Superior temporal gyrus (tissue), 1 donor: ENCODE results near the gene CDC42EP5.

ENCODE experiments used
- DNase-seq: peaks from one replicate; pipeline ENCODE4 v3.0.0-alpha.2; 2016; ENCODE audit errors: extremely low spot score

The CDC42EP5 gene

DNA sequence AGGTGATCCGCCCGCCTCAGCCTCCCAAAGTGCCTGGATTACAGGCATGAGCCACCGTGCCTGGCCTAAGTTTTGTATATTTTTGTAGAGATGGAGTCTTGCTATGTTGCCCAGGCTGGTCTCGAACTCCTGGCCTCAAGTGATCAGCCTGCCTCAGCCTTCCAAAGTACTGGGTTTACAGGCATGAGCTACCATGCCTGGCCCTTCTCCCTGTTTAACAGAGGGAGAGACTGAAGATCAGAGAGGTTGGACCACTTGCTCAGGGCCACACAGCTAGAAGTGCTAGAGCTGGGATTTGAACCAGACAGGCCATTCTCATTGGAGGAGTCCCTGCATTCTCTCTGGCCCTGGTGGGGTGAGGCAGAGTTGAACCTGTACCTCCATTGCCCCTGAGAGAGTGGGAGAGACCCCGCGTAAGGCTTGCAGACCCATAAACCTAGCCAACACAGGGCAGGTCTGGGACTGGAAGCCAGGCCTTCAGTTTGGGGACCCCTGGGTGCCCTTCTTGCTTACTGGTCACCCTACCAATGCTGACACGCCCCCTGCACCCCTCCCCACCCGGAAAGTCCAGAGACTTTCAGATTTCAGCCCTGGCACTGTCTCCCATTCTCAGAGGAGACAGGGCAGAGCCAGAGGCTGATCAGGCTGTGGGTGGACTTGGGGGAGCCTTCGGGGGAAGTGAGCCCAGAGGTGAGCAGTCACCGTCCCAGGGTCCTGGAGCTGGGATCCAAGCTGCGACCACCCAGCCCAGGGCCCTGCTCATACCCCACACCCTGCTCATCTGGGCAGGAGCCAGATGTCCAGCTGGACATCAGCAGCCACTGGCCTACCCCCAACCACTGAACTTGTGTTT lies 44.5 kb downstream of the CDC42EP5 start:
- DNase-seq: no peak

DNA sequence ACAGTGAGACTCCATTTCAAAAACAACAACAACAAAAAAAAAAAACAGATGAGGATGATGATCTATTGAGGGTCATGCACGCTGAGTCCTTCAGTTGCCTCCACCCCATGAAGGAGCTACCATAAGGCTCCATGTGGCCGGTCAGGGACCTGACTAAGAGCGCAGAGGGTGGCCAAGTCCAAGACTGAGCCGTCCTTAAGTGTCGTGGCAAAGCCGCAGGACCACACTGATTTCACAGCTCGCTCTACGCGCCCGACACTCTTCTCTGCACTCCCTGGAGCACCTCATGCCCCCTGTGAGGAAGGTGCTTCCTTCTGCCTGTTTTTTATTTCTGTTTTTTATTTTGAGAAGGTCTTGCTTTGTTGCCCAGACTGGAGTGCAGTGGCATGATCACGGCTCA lies 45.5 kb downstream of the CDC42EP5 start:
- DNase-seq: no peak

- no peak for DNase-seq
These were observed 46.7 kb downstream of the CDC42EP5 start for GRCh38 chr19:54426291-54426931.

- no peak for DNase-seq
These were observed 47.7 kb downstream of the CDC42EP5 start for GRCh38 chr19:54425382-54425723.

DNA sequence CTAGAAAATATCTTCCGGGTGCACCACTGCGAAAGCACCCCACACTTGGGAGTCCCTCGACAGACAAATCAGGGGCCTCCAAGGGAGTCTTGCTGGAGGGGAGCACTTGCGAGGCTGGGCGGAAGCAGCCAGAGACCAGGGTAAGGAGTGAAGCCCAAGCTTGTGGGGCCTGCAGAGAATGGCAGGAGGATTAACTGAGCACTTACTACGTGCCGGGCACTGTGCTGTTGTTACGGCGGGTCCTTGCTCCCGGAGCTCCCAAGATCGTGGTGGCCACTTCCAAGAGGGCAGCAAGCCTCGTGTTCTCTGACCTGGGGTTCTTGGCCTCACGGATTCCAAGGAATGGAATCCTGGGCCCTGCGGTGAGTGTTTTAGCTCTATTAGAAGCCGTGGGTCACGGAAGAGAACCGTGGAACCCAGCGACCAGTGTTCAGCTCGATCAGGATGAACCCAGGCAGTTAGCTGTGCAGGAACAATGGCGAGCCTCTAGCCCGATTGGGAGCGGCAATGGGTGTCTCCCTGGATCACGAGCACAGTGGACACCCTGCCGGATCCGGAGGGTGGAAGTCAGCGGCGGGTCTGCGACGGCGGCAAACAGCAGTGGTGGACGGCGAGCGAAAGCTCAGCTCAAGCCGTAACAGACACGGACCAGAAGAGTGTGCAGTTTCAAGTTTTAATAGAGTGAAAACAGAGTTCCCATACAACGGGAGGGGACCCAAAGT lies 48.3 kb downstream of the CDC42EP5 start:
- DNase-seq: no peak

DNA sequence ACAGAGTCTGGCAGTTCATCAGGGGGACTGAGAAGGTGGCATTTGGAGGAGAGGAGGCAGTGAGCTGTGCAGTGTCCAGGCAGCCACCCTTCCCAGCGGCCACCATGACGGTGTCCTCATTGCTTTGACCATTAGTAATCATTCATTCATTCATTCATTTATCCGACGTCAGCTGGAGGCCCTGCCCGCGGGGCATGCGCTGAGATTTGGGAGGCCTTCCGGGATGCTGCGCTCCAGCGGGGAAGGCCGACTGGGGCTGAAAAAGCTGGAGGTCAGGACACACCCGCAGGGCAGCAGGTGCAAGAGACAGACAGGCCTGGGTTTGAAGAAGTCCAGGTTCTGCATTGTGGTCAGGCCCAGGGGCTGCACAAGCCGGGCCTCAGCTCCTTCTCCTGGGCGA lies 48.9 kb downstream of the CDC42EP5 start:
- no peak for DNase-seq

- no peak for DNase-seq
These were observed 51.0 kb downstream of the CDC42EP5 start for GRCh38 chr19:54422136-54422535.

DNA sequence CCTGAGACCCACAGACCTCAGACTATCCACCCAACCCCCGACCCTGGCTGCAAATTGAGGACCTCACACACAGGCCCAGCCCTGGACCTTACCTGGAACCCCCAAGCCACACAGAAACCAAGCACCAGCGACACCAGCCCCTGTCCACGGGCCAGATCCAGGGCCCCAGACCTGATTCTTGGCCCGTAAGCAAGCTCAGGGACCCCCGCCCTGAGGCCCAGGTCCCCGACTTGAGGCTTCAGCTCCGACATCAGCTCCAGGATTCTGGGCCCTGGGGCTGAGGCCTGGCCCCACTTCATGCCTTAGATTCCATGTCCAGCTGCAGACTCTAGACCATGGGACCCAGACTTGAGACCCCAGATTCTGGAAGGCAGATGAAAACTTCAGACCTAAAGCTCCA lies 51.6 kb downstream of the CDC42EP5 start:
- DNase-seq: no peak

DNA sequence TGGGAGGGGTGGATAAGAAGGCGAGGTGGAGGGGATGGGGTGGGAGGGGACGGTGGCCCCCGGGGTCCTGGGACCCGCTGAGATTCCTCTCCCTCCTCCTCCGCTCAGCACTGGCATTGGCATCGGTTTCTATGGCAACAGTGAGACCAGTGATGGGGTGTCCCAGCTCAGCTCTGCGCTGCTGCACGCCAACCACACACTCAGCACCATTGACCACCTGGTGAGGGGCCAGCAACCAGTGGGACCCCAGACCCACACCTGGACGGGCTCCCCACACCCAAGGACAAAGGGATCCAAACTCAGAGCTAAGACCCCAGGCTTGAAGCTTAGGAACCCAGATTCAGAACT lies 52.0 kb downstream of the CDC42EP5 start:
- DNase-seq: peak; percentile 87

DNA sequence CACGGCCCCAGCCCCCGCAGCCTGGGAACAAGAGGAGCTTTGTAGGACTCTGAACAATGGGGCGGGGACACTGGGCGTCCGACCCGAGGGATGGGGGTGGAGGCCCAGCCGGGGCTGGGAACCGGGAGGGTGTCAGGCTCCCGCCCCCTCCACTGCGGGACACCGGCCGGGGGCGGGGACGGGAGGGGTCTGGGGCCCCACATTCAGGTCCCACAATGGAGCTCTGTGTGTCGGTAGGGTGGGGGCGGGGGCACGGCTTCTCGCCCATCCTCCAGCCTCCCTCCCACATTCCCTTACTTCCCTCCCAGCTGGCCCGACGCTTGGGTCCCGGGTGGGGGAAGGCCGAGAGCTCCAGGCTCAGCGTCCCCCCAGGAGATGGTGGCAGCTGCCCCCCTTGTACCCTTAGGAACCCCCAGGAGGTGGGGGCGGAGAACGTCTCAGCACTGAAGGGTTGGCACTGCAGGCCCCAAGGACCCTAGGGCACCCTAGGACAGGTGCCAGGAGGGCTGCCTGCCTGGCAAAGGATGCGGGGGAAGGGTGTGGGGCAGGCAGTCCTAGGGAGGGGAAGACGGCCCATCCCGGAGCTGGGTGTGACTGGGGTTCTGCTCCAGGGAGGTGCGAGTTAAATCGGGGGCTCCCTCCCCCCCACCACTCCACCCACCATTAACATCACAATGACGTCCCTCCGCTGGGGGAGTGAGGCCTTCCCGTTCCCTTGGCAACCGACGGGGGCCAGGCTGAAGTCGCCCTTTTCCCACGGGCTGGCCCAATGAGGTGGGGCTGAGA lies 52.5 kb downstream of the CDC42EP5 start:
- peak; percentile 96 for DNase-seq

GRCh38 chr19:54420068-54420382 lies 53.1 kb downstream of the CDC42EP5 start:
- DNase-seq: no peak

DNA sequence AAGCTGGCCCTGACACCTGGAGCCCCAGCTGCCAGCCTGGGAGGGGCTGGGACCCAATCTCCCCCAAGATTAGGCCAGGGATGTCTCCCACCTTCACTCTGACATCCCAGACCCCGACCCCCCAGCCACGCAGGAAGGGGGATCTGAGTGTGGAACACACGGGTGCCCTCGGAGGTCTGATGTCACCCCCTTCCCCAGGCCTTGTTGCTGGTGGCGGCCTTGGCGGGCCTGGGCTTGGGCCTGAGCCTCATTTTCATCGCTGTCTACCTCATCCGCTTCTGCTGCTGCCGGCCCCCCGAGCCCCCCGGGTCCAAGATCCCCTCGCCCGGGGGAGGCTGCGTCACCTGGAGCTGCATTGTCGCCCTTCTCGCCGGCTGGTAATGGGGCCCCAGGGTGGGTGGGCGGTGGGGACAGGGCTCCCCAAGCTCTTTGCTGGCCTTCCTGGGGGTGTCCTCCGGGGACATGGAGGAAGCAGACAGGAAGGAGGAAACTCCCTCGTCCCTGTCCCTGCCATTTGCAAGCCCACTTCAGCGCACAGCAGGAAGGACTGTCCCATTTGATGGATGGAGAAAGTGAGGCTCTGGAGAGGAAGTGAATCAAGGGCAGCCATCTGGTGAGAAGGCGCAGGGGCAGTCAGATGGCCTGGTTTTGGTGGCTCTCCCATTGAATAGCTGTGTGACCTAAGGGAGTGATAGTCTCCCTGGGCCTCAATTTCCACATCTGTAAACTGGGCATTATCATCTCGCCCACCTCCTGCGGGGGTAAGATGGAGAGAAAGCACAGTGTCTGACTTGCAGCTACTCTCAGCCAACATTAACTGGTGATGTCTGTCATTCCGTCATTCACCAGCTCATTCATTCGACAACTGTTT lies 53.9 kb downstream of the CDC42EP5 start:
- DNase-seq: no peak

- peak; percentile 75 for DNase-seq
These were observed 54.8 kb downstream of the CDC42EP5 start for GRCh38 chr19:54418030-54418929.

- no peak for DNase-seq
These were observed 56.2 kb downstream of the CDC42EP5 start for GRCh38 chr19:54416695-54417491.

- DNase-seq: no peak
These were observed 57.0 kb downstream of the CDC42EP5 start for GRCh38 chr19:54415901-54416673.

- no peak for DNase-seq
These were observed 57.7 kb downstream of the CDC42EP5 start, which contains the start of gene TTYH1 for GRCh38 chr19:54415208-54415900. Gene TTYH1 (plus strand): TSS chr19:54415464. CDS start chr19:54415553, 89 bp downstream.
